ENCODE measurements around the gene VENTX.
A peak's percentile ranks its signal among the peaks of the same experiment; 100 is the strongest.

Gene VENTX

GRCh38 chr10:133275684-133276092, 38.0 kb downstream of the VENTX start:
- peak; percentile 75 for DNase-seq

GRCh38 chr10:133276100-133276434, 38.4 kb downstream of the VENTX start:
- DNase-seq: peak; percentile 14

DNA sequence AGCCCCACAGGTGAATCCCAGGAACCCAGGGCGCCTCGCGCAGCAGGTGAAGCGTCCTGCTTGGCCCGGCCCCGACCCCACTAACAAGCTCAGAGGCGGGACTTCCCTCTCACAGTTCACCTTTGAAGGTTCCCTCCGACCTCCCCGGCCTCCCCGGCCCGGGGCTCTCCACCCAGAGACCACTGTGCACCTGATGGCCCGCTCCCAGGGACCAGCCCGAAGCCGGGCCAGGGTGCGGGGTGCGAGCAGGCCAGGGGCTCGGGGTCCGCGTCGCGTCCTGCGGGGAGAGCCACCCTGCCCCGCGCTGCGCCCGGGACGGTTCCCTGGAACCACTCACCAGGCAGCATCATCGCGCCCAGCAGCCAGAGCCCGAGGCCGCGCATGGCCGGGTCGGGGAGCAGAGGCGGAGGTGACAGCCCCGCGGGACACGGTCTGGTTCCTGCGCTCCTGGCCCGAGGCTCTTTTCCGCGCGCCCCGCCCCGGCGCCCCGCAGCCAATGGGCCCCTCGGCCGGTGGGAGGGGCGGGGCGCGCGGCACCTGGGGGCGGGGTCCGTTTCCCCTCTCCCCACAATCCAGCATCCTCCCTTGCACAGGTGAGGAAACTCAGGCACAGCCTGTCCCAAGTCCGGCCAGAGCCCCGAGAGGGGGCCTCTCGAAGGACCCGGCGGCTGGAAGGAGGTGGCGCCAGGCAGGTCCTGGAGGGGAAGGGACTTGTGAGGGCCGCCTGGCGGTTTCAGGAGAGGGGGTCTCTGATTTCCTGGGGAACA, 39.0 kb downstream of the VENTX start, which contains the start of gene ADAM8:
Gene ADAM8, minus strand, starts transcription at position 434 of the 767 bp plus-strand sequence. Its CDS starts 51 bp downstream, at position 383.
- peak; percentile 68 for DNase-seq

- peak; percentile 17 for DNase-seq
Measured at GRCh38 chr10:133277277-133277992, 39.8 kb downstream of the VENTX start.

GRCh38 chr10:133277993-133278576, 40.4 kb downstream of the VENTX start:
- DNase-seq: peak; percentile 51

- peak; percentile 97 for DNase-seq
Measured at GRCh38 chr10:133278577-133279265, 41.1 kb downstream of the VENTX start.

DNA sequence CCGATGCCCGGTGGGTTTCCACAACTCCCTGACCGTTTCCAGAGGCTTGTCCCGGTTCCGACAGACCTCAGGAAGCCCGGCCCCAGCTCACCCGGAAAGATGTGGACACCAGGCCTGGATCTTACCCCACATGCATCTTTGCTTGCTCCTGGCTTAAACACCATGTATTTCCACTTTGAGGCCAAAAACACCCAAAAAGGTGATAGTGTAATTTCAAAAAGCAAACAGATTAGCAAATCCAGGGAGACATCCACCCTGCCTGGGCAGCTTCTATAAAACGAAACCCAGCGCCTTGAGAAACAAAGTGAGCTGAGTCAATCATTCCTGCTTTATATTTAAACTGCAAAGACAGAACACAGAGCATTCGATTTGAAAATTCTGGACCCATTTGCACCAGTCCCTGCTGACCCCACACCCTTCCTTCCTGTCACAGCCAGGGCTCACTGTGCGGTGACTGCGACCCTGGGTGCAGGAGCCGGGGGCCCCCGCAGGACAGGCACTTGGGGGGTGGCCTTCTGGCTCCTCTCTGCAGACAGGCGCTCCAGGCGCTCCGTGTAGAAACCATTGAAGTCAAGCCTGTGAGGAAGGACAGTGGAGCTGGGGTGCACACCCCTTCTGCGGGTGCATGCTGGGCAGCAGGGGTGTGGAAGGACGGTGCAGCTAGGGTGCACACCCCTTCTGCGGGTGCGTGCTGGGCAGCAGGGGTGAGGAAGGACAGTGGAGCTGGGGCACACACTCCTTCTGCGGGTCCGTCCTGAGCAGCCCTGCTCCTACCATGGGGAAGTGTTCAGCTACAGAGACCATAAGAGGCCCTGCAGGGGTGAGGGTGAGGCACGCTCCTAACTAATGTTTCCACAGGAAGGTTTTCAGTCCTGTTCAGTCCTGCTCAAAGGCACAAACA, 41.9 kb downstream of the VENTX start:
- DNase-seq: peak; percentile 79

DNA sequence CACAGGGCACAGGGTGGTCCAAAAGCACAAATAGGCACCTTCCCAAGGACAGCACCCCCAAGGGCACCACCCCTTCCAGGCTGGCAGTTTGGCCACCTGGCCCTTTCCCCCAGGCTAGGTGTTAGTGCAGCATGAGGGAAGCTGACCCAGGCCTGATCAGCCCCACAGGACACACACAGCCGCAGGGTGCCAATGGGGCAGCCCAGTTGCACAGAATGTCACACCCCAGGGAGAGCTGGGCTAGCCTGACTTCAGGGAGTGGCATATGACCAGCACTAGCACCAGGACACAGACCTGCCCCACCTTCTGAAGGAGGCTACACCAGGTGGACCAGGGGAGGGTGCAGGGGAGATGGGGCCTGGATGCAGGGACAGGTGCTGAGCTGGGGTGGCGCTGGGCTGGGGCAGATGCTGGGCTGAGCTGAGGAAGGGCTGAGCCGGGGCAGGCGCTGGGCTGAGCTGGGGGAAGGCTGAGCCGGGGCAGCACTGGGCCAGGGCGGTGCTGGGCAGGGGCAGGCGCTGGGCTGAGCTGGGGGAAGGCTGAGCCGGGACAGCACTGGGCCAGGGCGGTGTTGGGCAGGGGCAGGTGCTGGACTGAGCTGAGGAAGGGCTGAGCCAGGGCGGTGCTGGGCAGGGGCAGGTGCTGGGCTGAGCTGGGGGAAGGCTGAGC, 42.9 kb downstream of the VENTX start:
- no peak for DNase-seq

DNA sequence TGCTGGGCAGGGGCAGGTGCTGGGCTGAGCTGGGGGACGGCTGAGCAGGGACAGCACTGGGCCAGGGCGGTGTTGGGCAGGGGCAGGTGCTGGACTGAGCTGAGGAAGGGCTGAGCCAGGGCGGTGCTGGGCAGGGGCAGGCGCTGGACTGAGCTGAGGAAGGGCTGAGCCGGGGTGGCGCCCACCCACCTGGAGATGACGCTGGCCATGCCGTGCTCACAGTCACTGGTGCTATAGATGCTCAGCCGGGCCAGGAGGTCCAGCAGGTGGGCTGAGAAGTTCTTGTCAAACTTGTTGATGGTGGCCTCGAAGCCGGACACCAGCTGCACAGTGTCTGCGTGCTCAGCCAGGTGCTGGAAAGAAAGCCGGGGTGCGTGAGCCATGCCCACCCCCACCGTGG, 43.4 kb downstream of the VENTX start:
- no peak for DNase-seq

DNA sequence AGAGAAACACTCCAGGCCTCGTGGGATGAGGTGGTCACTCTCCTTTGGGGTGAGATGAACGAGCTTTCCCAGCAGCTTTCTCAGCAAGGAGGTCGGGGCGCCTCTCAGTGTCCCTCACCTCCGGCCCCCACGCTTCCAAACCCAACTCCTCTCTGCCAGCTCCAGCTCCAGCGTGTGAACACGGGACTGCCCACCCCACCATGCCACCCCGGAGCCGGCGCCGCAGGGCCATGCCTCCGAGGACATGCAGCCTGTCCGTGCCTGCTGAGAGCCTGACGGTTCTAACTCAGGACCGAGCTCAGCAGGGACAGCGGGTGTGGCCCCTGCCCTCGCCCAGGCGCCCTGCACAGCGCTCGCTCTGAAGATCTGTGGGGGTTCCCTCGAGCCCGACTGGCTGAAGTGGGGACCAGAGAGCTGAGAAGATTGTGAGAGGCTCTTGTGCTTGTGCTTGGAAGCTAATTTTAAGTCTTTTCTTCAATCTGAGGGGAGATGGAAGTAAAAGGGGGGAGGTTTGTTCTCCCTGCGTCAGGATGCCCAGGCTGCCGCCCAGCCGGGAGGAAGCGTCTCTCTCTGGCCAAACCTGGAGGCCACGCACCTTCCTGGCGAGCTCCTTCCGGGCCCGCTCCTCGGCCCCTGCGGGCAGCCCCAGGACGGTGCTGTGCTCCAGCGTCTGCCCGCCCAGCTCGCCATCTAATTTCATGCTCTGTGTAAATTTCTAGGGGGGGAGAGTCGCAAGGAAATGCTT, 44.1 kb downstream of the VENTX start:
- DNase-seq: no peak

DNA sequence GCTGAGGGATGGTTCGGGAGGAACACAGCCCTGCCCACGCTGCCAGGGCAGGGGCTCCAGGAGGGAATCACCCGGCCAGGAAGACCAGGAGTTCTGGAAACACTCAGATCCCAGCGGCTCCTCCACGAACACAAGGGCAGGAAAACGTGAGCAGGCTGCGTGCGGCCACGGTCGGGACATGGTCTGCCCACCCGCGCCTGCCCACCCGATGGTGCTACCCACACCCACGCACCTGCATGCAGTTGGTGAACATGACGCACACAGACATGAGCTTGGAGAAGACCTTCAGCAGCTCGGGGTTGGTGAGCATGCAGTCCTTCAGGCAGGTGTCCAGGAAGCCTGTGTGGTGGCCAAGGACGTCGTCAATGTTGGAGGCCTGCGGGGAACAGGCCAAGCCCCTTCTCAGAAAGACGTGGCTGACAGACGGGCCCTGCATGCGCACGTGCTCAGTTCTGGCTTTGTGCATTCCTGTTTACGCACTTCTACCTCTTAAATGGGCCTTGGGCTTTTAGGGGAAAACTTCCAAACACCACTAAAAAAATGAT, 45.3 kb downstream of the VENTX start:
- no peak for DNase-seq

GRCh38 chr10:133283931-133284330, 46.3 kb downstream of the VENTX start:
- DNase-seq: no peak

DNA sequence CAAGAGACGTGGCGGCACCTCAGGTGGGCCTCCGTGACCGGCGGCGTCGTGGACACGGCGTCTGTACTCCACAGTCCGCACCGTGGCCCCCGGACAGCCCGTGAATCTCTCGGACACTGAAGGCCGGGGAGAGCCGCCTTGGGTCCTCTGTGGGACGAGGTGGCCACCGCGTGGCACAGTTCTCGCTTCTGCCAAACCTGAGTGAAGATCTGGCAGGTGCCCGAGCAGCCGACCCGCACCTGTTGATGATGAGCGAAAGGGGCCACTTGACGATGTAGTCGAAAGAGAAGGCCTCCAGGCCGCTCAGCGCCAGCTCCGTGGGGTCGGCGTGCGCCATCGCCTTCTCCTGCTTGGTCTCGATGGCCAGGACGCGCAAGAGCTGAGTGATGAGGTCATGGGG, 47.6 kb downstream of the VENTX start:
- no peak for DNase-seq

DNA sequence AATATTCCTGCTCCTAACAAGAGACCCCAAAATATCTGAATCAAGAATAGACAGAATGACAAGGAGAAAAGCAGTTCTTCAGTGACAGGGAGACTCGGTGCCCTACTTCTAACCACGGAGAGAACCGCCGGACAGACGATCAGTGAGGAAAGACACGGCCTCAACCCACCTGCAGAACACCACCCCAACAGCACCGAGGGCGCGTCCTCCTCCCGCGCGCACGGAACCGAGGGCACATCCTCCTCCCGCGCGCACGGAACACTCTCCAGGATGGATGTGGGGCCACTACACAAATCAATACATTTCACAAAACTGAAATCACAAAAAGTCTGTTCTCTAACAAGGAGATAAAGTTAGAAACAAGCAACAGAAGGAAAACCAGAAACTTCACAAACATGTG, 48.7 kb downstream of the VENTX start:
- no peak for DNase-seq

- DNase-seq: no peak
Measured at GRCh38 chr10:133287832-133288500, 50.3 kb downstream of the VENTX start.

DNA sequence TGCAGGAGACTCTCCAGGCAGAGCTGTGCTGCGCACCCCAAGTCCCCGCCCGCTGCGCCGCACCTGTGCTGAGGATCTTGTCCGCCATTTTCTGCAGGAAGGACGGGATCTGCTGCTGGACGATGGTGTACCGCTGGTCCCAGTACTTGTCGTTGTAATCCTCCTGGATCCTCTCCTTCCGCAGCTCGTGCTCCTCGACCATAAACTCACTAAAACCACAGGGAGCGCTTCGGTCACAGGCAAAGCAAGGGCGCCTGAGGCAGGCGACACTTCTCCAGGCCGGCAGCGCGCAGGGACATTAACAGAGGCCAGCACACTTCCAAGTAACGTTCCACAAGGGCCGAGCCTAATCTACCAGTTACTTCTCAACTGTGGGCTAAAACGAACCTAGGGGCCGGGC, 52.1 kb downstream of the VENTX start:
- no peak for DNase-seq
